OCI-LY1 (cell line): ENCODE measurements around the gene SH3GLB1.

ENCODE experiments used
- CTCF ChIP-seq: fragments of 200-600 bp; sonication (generic), shearing (Covaris generic); IDR thresholded peaks from 2 replicates; pipeline ENCODE4 v1.5.1; 2017; ENCODE audit warnings: mild to moderate bottlenecking, antibody characterized with exemption, low read length, moderate library complexity, mixed read lengths
- EZH2 ChIP-seq: fragments of 200-600 bp; sonication (generic), shearing (Covaris generic); IDR thresholded peaks from 2 replicates; pipeline ENCODE4 v1.8.0; 2017; ENCODE audit warnings: borderline replicate concordance, mixed run types, mild to moderate bottlenecking, antibody characterized with exemption, low read length, moderate library complexity, mixed read lengths

GRCh38 chr1:86788300-86789206 lies 84.2 kb downstream of the SH3GLB1 start:
- TF ChIP-seq CTCF (no peak), EZH2 (no peak)
